GM18870 (cell line): ENCODE measurements around the gene GNAS-AS1.
"Not testable (repeated sequence)": the region's sequence is repeated elsewhere in the genome, so short reads cannot be mapped to it uniquely, and the experiment has no call there.

Source experiments
- ATAC-seq: cut with Tn5 transposase; IDR thresholded peaks from one replicate; pipeline ENCODE4 v1.9.1; 2021; ENCODE audit warnings: moderate library complexity; ENCODE audit not compliant: unreplicated experiment

GNAS-AS1 gene

DNA sequence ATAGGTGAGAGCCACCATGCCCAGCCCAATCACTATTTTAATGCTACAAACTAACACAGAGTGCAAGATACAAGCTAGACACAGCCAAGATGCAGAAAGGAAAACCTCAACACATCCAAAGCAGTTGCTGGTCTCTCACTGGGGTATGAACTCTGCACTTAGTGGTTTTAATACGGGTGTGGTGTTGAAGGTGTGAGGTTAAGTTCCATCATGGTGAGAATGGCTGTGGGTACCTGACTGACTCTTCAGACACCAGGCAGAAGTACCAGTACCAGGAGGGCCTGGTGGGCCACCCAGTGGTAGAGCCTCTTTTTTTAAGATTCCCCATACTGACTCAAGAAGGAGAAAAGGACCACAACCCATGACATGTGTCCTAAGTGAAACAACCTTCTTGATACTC is 13.0 kb downstream of the GNAS-AS1 start:
- ATAC-seq: no peak

DNA sequence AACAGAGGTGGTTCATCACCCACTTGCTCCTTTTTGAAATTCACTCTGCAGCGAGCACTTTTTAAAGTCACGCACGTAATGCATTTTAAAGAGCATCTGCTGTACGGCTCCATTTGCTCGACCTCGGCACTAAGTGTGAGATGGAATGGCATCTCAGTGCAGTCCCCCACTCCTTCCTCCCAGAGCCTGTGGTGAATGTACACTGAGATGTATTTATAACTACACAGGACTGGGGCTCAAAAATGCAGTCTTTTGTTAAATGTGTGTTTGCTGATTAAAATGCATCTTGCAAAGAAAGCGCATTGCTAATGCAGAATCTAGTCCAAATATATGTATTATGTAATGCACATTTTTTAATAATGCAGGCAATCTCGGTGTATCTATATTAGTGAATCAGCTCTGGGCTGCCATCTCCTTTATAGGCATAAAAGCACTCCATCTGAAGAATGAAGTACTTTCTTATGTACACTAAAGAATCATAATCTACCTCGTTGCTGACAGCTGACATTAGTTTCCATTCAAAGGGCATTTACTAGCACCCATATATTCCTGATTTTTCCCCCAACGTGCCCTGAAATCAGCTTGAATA is 14.0 kb downstream of the GNAS-AS1 start:
- ATAC-seq: no peak

- no peak for ATAC-seq
These were observed 15.5 kb downstream of the GNAS-AS1 start for GRCh38 chr20:58835231-58835630.

GRCh38 chr20:58833921-58834320 is 16.8 kb downstream of the GNAS-AS1 start:
- ATAC-seq: no peak

DNA sequence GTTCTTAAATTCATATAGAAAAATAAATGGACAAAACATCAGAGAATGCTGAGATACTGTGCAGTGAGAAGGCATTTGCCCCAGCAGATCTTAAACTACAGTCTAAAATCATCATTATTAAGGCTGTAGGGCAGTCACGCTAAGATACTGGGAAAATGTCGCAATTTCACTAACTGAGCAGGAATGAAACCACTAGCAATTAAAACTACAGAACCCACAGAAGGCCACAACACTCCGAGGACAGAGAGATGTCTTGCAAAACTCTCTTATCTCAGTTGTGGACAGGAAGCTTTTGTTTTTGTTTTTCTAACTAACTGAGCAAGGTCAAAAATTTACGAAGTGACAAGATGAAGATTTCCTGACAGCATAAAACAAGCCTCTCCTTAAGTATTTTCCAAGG is 18.2 kb downstream of the GNAS-AS1 start:
- ATAC-seq: no peak

DNA sequence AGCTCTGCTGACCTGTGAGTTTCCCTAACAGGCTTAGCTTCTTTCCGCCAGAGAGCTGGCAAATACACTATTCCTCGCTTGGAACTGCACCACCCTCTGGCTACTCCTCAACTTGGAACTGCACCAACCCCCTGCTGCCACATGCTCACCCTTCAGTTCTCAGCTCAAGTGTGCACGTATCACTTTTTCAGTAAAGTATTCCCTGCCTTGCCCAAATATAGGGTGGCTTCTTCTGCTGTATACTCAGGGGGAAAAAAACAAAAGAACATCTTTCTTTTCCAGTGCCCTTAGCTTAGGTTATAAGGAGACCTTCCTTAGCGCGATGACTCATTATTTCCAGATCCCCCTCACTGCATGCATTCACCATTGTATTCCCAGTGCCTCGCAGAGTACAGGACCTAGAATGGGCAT is 21.2 kb downstream of the GNAS-AS1 start:
- ATAC-seq: no peak

DNA sequence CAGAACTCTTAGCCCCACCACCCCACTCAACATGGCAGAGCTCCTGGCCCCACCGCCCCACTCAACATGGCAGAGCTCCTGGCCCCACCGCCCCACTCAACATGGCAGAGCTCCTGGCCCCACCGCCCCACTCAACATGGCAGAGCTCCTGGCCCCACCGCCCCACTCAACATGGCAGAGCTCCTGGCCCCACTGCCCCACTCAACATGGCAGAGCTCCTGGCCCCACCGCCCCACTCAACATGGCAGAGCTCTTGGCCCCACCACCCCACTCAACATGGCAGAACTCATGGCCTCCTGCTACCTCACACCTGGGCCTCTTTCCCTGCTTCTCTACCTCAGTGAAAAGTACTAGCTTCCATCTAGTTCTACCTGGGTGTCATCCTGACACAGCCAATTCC is 21.9 kb downstream of the GNAS-AS1 start:
- not testable (repeated sequence) for ATAC-seq

GRCh38 chr20:58828136-58828535 is 22.6 kb downstream of the GNAS-AS1 start:
- ATAC-seq: no peak

- no peak for ATAC-seq
These were observed 24.4 kb downstream of the GNAS-AS1 start for GRCh38 chr20:58826271-58826670.

DNA sequence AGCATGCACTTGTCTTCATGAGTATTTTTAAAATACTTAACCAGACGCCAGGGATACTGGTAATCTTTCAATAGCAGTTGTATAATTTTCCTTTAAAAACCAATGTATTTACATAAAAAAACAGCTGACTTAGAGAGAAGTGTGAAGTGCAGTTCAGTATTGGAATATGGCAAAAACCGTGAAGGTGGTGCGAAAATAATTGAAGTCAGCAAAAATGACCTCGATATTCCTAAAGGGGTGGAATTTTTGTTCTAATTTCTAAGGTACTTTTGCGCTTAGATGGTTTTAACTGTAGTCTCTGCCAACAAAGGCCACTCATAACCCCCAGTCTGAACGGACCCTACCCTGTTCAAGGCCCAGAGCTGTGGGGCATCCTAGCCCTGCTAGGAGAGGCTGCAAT is 25.3 kb downstream of the GNAS-AS1 start:
- ATAC-seq: no peak

- ATAC-seq: no peak
These were observed 25.9 kb downstream of the GNAS-AS1 start for GRCh38 chr20:58824843-58825242.

- no peak for ATAC-seq
These were observed 27.7 kb downstream of the GNAS-AS1 start for GRCh38 chr20:58822748-58823730.

- no peak for ATAC-seq
These were observed 28.6 kb downstream of the GNAS-AS1 start for GRCh38 chr20:58822149-58822548.

DNA sequence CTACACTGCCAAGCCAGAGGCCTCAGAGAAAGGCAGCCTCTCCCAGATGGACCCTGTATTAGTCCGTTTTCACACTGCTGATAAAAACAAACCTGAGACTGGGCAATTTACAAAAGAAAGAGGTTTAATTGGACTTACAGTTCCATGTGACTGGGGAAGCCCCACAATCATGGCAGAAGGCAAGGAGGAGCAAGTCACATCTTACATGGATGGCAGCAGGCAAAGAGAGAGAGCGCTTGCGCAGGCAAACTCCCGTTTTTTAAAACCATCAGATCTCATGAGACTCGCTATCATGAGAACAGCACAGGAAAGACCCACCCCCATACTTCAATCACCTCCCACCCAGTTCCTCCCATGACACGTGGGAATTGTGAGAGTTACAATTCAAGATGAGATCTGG is 30.2 kb downstream of the GNAS-AS1 start:
- not testable (repeated sequence) for ATAC-seq

GRCh38 chr20:58819921-58820320 is 30.8 kb downstream of the GNAS-AS1 start:
- no peak for ATAC-seq

DNA sequence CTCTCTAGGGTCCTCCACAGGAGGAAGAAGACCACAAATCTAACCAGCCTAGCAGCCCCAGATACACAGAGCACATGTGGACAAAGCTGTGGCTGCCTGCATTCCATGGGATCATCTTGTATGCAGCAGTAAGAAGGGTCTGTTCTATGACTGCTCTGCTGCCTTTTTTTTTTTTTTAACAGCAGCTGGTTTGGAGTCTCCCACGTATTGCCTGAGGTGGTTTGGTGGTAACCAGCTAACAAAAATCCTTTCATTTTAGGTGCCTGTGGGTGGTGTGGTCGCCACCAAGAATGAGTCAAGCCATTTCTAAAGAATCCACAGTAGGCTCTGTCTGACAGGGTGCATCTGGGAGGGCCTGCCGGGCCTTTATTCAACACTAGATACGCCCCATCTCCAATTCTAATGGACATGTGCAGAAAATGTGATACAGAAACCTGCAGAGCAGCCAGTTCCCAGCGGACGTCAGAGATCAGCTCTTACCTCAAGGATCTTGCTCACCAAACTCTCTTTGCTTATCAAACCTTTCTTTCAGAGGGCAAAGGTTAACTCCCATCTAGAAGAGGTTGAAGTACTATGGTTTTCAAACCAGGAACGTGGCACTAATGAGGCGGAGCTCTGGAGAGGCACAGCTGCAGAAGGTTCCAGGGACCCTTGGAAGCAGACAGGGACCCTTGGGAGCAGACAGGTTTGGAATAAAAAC is 32.0 kb downstream of the GNAS-AS1 start:
- no peak for ATAC-seq

- ATAC-seq: no peak
These were observed 33.0 kb downstream of the GNAS-AS1 start for GRCh38 chr20:58817748-58818147.

- ATAC-seq: no peak
These were observed 33.6 kb downstream of the GNAS-AS1 start for GRCh38 chr20:58816957-58817651.

- ATAC-seq: no peak
These were observed 34.7 kb downstream of the GNAS-AS1 start for GRCh38 chr20:58816051-58816450.

DNA sequence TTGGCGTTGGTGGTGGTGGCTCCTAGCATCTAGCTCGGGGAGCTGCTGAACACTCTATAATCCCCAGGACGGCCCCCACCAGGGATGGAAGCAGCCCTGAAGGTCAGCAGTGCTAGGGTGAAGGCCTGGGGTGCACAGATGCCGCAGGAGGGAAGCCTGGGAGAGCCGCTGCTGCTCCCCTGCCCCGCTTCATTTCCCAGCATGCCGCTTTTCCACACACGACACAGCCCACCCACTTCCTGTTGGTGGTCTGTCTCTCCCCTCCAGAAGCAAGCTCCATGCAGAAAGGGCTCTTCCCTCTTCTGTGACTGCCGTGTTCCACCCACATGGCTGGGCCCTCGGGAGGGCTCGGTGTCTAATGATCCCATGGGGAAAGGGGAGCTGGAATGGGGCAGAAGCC is 35.3 kb downstream of the GNAS-AS1 start:
- no peak for ATAC-seq

GRCh38 chr20:58813369-58813768 is 37.3 kb downstream of the GNAS-AS1 start:
- no peak for ATAC-seq
